ENCODE results near the gene MMP3. TPM values are rescaled to one million over a fixed set of nuclear protein-coding genes. Genes with fewer than 3 reads are reported as not detected.

MMP3 gene
- total RNA-seq, 4 donors from 2014 or later = 0.84 to 520 (median 49.0) TPM

DNA sequence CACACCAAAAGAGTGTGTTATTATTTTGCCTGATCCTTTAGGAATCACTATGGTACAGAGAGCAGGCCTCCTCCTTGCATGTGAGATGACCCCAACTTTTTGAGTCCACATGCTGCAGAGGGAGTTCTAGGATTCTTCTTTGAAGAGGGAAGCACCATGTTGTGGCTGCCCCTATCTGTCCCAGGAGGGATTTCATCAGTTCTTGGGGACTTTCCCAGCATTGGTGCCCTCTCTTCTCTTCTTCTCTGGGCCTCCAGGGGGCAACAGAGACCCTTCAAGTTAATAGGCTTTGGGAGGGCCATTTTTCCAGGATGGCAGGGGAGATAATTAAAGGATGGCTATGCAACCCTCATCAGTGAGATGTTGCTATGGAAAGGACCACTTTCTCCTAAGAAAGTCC, 49.0 kb downstream of the MMP3 start:
- TF ChIP-seq CTCF (IDR thresholded peaks at IDR 0.05) (no peak), POLR2A (IDR thresholded peaks at IDR 0.05) (no peak)
- intact Hi-C loops (cut with DNase I; ENCODE audit: low total_unique reads) = no loop called here
- H3K4me3 ChIP-seq (ENCODE audit: low read depth, poor library complexity, severe bottlenecking) = no peak overlapping the region
- no peak for DNase-seq (ENCODE audit: low spot score in 2 of 2)

DNA sequence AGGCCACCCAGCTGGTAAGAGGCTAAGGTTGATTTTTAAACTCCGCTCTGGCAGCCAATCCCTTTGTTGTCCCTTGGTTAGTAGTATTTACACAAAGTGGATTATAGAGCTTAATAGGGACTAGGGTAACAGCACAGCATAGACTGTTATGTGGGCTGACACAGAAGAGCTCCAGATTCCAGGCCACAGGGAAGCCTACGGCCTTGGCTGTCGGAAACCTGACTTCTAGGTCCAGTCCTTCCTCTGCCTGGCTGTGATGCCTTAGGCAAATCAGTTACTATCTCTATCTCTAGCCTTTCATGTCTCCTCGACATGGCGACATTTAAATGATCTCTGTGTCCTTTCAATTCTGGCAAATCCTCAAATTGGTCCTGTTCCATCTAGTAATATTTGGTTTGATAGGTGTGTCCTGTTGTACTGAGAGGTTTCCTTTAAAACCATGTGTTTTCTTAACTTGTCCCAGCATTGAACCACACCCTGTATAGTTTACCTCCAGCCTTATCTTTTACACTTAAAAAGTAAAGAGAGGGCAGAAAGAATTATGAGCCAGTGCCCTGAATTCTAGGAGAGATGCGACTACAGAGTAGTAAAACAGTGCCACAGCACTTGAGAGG, 49.6 kb downstream of the MMP3 start:
- intact Hi-C loops (cut with DNase I; ENCODE audit: low total_unique reads) = no loop called here
- TF ChIP-seq POLR2A (IDR thresholded peaks at IDR 0.05) (no peak), CTCF (IDR thresholded peaks at IDR 0.05) (no peak)
- no peak overlapping the region for H3K4me3 ChIP-seq (ENCODE audit: low read depth, poor library complexity, severe bottlenecking)
- DNase-seq (ENCODE audit: low spot score in 2 of 2) = no peak
- WGBS, 2 donors = 78 to 87% methylated on average over 6 of the region's 6 CpGs

DNA sequence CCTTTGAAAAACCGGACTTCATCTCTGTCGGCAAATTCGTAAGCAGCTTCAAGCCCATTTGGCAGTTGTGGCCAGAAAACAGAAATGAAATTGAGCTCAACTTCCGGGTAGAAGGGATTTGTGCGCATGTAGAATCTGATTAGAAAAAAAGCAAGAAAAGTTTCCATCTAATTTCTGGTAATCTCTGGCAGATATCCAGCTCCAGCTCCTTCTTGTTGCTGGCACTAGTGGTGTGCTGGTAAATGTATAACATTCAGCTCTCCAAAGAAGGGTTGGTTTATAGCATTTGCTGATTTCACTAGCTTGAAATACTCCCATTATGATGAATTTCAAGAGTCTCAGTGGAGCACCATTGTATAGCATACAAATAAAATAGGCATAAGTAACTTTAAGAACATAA, 50.8 kb downstream of the MMP3 start:
- no peak overlapping the region for H3K4me3 ChIP-seq (ENCODE audit: low read depth, poor library complexity, severe bottlenecking)
- TF ChIP-seq POLR2A (IDR thresholded peaks at IDR 0.05) = no peak
- TF ChIP-seq CTCF (IDR thresholded peaks at IDR 0.05) = no peak
- DNase-seq (ENCODE audit: low spot score in 2 of 2) = no peak
- WGBS, 2 donors = 73 to 77% methylated on average over 5 of the region's 5 CpGs
- intact Hi-C loops (cut with DNase I; ENCODE audit: low total_unique reads) = no loop called here

- intact Hi-C loops (cut with DNase I; ENCODE audit: low total_unique reads) = no loop called here
- H3K4me3 ChIP-seq (ENCODE audit: low read depth, poor library complexity, severe bottlenecking) = no peak overlapping the region
- no peak for TF ChIP-seq CTCF (IDR thresholded peaks at IDR 0.05)
- no peak for TF ChIP-seq POLR2A (IDR thresholded peaks at IDR 0.05)
- 70 to 82% methylated on average over 4 of the region's 4 CpGs for WGBS, 2 donors
- no peak for DNase-seq (ENCODE audit: low spot score in 2 of 2)
Observed at GRCh38 chr11:102791271-102792036, 52.0 kb downstream of the MMP3 start.

DNA sequence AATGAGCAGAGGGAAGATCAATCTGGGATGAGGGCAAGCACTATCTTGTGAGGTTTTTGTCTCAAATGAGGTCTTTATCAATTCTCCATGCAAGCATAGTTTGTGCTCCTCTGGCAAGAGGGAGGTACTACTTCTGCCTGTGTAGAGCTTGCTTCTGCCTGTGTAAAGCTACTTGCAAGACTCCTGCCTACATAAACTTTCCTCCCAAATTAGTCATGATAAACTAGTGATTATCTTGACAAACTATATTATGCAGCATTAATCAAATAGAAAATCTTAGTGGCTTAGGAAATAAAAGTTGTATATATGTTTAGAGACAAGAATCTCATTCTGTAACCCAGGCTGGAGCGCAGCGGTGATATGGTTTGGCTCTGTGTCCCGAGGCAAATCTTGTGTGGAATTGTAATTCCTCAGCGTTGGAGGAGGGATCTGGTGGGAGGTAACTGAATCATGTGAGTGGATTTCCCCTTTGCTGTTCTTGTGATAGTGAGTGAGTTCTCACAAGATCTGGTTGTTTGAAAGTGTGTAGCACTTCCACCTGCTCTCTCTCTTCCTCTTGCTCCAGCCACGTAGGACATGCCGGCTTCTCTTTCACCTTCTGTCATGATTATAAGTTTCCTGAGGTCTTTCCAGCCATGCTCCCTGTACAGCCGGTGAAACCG, 54.9 kb downstream of the MMP3 start:
- WGBS, 2 donors = 64 to 67% methylated on average over 8 of the region's 8 CpGs
- intact Hi-C loops (cut with DNase I; ENCODE audit: low total_unique reads) = no loop called here
- no peak for TF ChIP-seq POLR2A (IDR thresholded peaks at IDR 0.05)
- no peak for TF ChIP-seq CTCF (IDR thresholded peaks at IDR 0.05)
- no peak overlapping the region for H3K4me3 ChIP-seq (ENCODE audit: low read depth, poor library complexity, severe bottlenecking)
- no peak for DNase-seq (ENCODE audit: low spot score in 2 of 2)

Other genes with a start within 250 kb of the MMP3 start
- gene MMP20, start 218.3 kb downstream of the MMP3 start, total RNA-seq = not detected
- 1 to 10 TPM in 1 of 4 donors, under 1 TPM in 3; 0.20 to 1.7 (median 0.26) TPM for gene MMP27, start 137.8 kb downstream of the MMP3 start, total RNA-seq
- gene MMP8, start 118.7 kb downstream of the MMP3 start, total RNA-seq = 1 to 10 TPM in 1 of 4 donors, under 1 TPM in 1, not detected in 2; 0.15 to 1.1 TPM
- not detected for gene MMP10, start 63.0 kb downstream of the MMP3 start, total RNA-seq
- gene MMP1, start 45.4 kb downstream of the MMP3 start, total RNA-seq = not detected
- under 1 TPM in 1 of 4 donors, not detected in 3; 0.59 TPM for gene MMP12, start 31.4 kb upstream of the MMP3 start, total RNA-seq
- 1 to 10 TPM in 1 of 4 donors, not detected in 3; 2.7 TPM for gene MMP13, start 112.1 kb upstream of the MMP3 start, total RNA-seq
- 10 to 100 TPM; 31.8 to 64.5 (median 47.7) TPM for gene DCUN1D5, start 248.6 kb upstream of the MMP3 start, total RNA-seq